HepG2 (cell line): ENCODE results near the gene EIF4EBP3. TPM values are rescaled to one million over a fixed set of nuclear protein-coding genes. Genes with fewer than 3 reads are reported as not detected.

Source experiments
- GABPA ChIP-seq, 2 experiments: IDR thresholded peaks; 2 replicates each; pipeline ENCODE4 v1.6.1; 2011 to 2016; ENCODE audit warnings: low read depth in 2 of 2, low read length in 1 of 2, missing biosample characterization in 1 of 2, missing genetic modification characterization in 1 of 2
- GFI1 ChIP-seq: sonication (generic); formaldehyde crosslinking; IDR thresholded peaks from 2 replicates; pipeline ENCODE4 v1.5.0; 2020; ENCODE audit warnings: missing genetic modification reagents, mild to moderate bottlenecking, borderline replicate concordance
- HNF1B ChIP-seq: sonication (generic); formaldehyde crosslinking; IDR thresholded peaks from 2 replicates; pipeline ENCODE4 v1.5.1; 2020; ENCODE audit warnings: mild to moderate bottlenecking, moderate library complexity, missing genetic modification reagents
- HNF4A ChIP-seq: sonication (generic); formaldehyde crosslinking; IDR thresholded peaks from 2 replicates; pipeline ENCODE4 v1.4.0; 2020; ENCODE audit warnings: missing genetic modification reagents
- NFRKB ChIP-seq: fragments of 450-650 bp; IDR thresholded peaks from 2 replicates; pipeline ENCODE4 v1.6.1; 2017
- NR2F1 ChIP-seq, 2 experiments: fragments of 450-650 bp in 1 of 2; formaldehyde crosslinking in 1 of 2; IDR thresholded peaks; 2 replicates each; pipeline versions ENCODE4 v1.5.0 to v1.6.1; 2016 to 2020; ENCODE audit warnings: mild to moderate bottlenecking in 1 of 2, missing compliant biosample characterization in 1 of 2, missing genetic modification reagents in 1 of 2, moderate library complexity in 1 of 2
- NR3C1 ChIP-seq: sonication (generic); formaldehyde crosslinking; IDR thresholded peaks from 2 replicates; pipeline ENCODE4 v1.4.0; 2020; ENCODE audit warnings: missing genetic modification reagents
- PLRG1 ChIP-seq: fragments of 450-650 bp; conservative IDR thresholded peaks from 2 replicates; pipeline ENCODE4 v1.6.1; 2016
- RCOR2 ChIP-seq: IDR thresholded peaks from 2 replicates; pipeline ENCODE4 v1.6.1; 2016; ENCODE audit warnings: missing biosample characterization, missing genetic modification reagents
- REXO4 ChIP-seq: sonication (generic); formaldehyde crosslinking; IDR thresholded peaks from 2 replicates; pipeline ENCODE4 v1.8.0; 2022; ENCODE audit warnings: missing genetic modification reagents, mild to moderate bottlenecking, borderline replicate concordance
- SNAPC2 ChIP-seq: sonication (generic); formaldehyde crosslinking; IDR thresholded peaks from 2 replicates; pipeline ENCODE4 v1.8.1; 2022; ENCODE audit warnings: mild to moderate bottlenecking, missing genetic modification reagents
- SOX6 ChIP-seq, 2 experiments: fragments of 450-650 bp in 1 of 2; sonication (generic) in 1 of 2; formaldehyde crosslinking in 1 of 2; IDR thresholded peaks; 2 replicates each; pipeline versions ENCODE4 v1.4.0 to v1.6.1; 2017 to 2020; ENCODE audit warnings: antibody characterized with exemption in 1 of 2, mild to moderate bottlenecking in 1 of 2, missing genetic modification reagents in 1 of 2
- ZBTB33 ChIP-seq: sonication (generic); formaldehyde crosslinking; IDR thresholded peaks from 2 replicates; pipeline ENCODE4 v1.4.0; 2020; ENCODE audit warnings: missing genetic modification reagents
- ZFYVE20 ChIP-seq: sonication (generic); formaldehyde crosslinking; IDR thresholded peaks from 2 replicates; pipeline ENCODE4 v1.8.0; 2023; ENCODE audit warnings: low read depth, mild to moderate bottlenecking, moderate library complexity, missing genetic modification reagents, borderline replicate concordance
- ZMYM2 ChIP-seq: sonication (generic); formaldehyde crosslinking; IDR thresholded peaks from 2 replicates; pipeline ENCODE4 v1.8.0; 2022; ENCODE audit warnings: mild to moderate bottlenecking, missing genetic modification reagents
- ZMYM3 ChIP-seq: sonication (generic); formaldehyde crosslinking; IDR thresholded peaks from 2 replicates; pipeline ENCODE4 v1.5.1; 2020; ENCODE audit warnings: mild to moderate bottlenecking, missing genetic modification reagents
- ZNF101 ChIP-seq: sonication (generic); formaldehyde crosslinking; IDR thresholded peaks from 2 replicates; pipeline ENCODE4 v1.4.0; 2020; ENCODE audit warnings: mild to moderate bottlenecking, low read depth, missing genetic modification reagents, borderline replicate concordance
- ZNF124 ChIP-seq: sonication (generic); formaldehyde crosslinking; IDR thresholded peaks from 2 replicates; pipeline ENCODE4 v1.4.0; 2020; ENCODE audit warnings: missing genetic modification reagents
- ZNF263 ChIP-seq: sonication (generic); formaldehyde crosslinking; IDR thresholded peaks from 2 replicates; pipeline ENCODE4 v1.4.0; 2020; ENCODE audit warnings: missing genetic modification reagents
- ZNF34 ChIP-seq: sonication (generic); formaldehyde crosslinking; IDR thresholded peaks from 2 replicates; pipeline ENCODE4 v1.4.0; 2020; ENCODE audit warnings: mild to moderate bottlenecking, missing genetic modification reagents, borderline replicate concordance
- ZNF703 ChIP-seq: sonication (generic); formaldehyde crosslinking; IDR thresholded peaks from 2 replicates; pipeline ENCODE4 v1.5.1; 2020; ENCODE audit warnings: missing genetic modification reagents, mild to moderate bottlenecking, moderate library complexity, borderline replicate concordance
- ZNF770 ChIP-seq: sonication (generic); formaldehyde crosslinking; IDR thresholded peaks from 2 replicates; pipeline ENCODE4 v1.5.0; 2020; ENCODE audit warnings: mild to moderate bottlenecking, missing genetic modification reagents
- polyA plus RNA-seq, 8 experiments: library from polyadenylated mRNA; depleted of rRNA in 3 of 8; stranded (reverse) in 7 of 8; unstranded in 1 of 8; fragments of >200 nt; fragmentation: Illumina TruSeq in 4 of 8; extraction: Trizol in 4 of 8; gene quantifications; 2 replicates each; pipeline versions ENCODE4 v1.2.1 to v1.2.3, GENCODE V29; 2011 to 2016; ENCODE audit warnings: low read depth in 4 of 8, missing spikeins in 1 of 8, mixed read lengths in 1 of 8; ENCODE audit not compliant: insufficient read depth in 1 of 8
- total RNA-seq, 5 experiments: library from RNA; depleted of rRNA; stranded (reverse); fragments of >200 nt; fragmentation: Illumina TruSeq; extraction: Trizol; gene quantifications; 2 replicates each; pipeline ENCODE4 v1.2.3, GENCODE V29; 2016; ENCODE audit warnings: low read depth in 1 of 5

The EIF4EBP3 gene
- total and polyA plus RNA-seq, 2 of the 13 experiments (the other 11 are each of a cell fraction or from before 2014, with no cell fraction given): 0.61 to 1.7 TPM

- no peak for TF ChIP-seq ZNF770 (CRISPR knock-in tag)
- TF ChIP-seq GFI1 (CRISPR knock-in tag): no peak
- TF ChIP-seq HNF4A: no peak
- TF ChIP-seq NR2F1 (CRISPR knock-in tag; IDR thresholded peaks at IDR 0.05): no peak
- no peak for TF ChIP-seq ZNF101 (CRISPR knock-in tag)
- no peak for TF ChIP-seq PLRG1
- TF ChIP-seq SNAPC2 (CRISPR knock-in tag): 0 out of 2 replicates have a peak, but pooled peaks have one; percentile 33
- no peak for TF ChIP-seq NFRKB
- 0 out of 2 replicates have a peak, but pooled peaks have one; percentile 10 for TF ChIP-seq ZBTB33 (CRISPR knock-in tag)
- TF ChIP-seq ZMYM2 (CRISPR knock-in tag): no peak
- no peak for TF ChIP-seq GABPA (IDR thresholded peaks at IDR 0.05; ENCODE audit: low read depth, low read length)
- peak; percentile 41; the same call in 1 of the 2 replicates for TF ChIP-seq GABPA (CRISPR knock-in tag; IDR thresholded peaks at IDR 0.05; ENCODE audit: low read depth)
- TF ChIP-seq ZNF263: no peak
- TF ChIP-seq REXO4 (CRISPR knock-in tag): no peak
- 0 out of 2 replicates have a peak, but pooled peaks have one; percentile 34 for TF ChIP-seq ZMYM3 (CRISPR knock-in tag)
- no peak for TF ChIP-seq ZNF703 (CRISPR knock-in tag)
- TF ChIP-seq NR3C1 (CRISPR knock-in tag): no peak
- no peak for TF ChIP-seq RCOR2 (CRISPR knock-in tag)
- 0 out of 2 replicates have a peak, but pooled peaks have one; percentile 32 for TF ChIP-seq ZNF124
- TF ChIP-seq SOX6 (IDR thresholded peaks at IDR 0.05): no peak
- TF ChIP-seq SOX6 (CRISPR knock-in tag; IDR thresholded peaks at IDR 0.05): 0 out of 2 replicates have a peak, but pooled peaks have one; percentile 28
- no peak for TF ChIP-seq ZFYVE20 (CRISPR knock-in tag)
- TF ChIP-seq ZNF34: no peak
- TF ChIP-seq HNF1B (CRISPR knock-in tag): peak; percentile 38; the same call in 1 of the 2 replicates
These were observed 27.8 kb downstream of the EIF4EBP3 start (continued) for GRCh38 chr5:140575309-140575708.
